ENCODE results near the gene KRT16.

GRCh38 chr17:41656249-41657023 is 43.9 kb upstream of the KRT16 start:
- TF ChIP-seq CTCF (IDR thresholded peaks at IDR 0.05) (no peak), EZH2phosphoT487 (IDR thresholded peaks at IDR 0.05) (no peak), EZH2 (IDR thresholded peaks at IDR 0.05) (no peak)
